SKM-1 treated with dmso at 0.1 percent for 144 hours (cell line): ENCODE measurements around the gene RAB20.
"Not testable (repeated sequence)": the region's sequence is repeated elsewhere in the genome, so short reads cannot be mapped to it uniquely, and the experiment has no call there.

Experiments
- DNase-seq: peaks from one replicate; lab custom pipeline; 2025; ENCODE audit not compliant: unreplicated experiment; lab: John Stamatoyannopoulos, UW

Gene RAB20

GRCh38 chr13:110493613-110494012, 67.9 kb downstream of the RAB20 start:
- no peak for DNase-seq

GRCh38 chr13:110492679-110493593, 68.6 kb downstream of the RAB20 start:
- no peak for DNase-seq

GRCh38 chr13:110491869-110492678, 69.4 kb downstream of the RAB20 start:
- DNase-seq: no peak

GRCh38 chr13:110490009-110490770, 71.3 kb downstream of the RAB20 start:
- no peak for DNase-seq

- not testable (repeated sequence) for DNase-seq
Observed at GRCh38 chr13:110486880-110487279, 74.6 kb downstream of the RAB20 start.

- no peak for DNase-seq
Observed at GRCh38 chr13:110486061-110486715, 75.3 kb downstream of the RAB20 start.

GRCh38 chr13:110485604-110486003, 75.9 kb downstream of the RAB20 start:
- DNase-seq: no peak

GRCh38 chr13:110484290-110485048, 77.1 kb downstream of the RAB20 start:
- DNase-seq: no peak

GRCh38 chr13:110483386-110483968, 78.0 kb downstream of the RAB20 start:
- DNase-seq: no peak

GRCh38 chr13:110480161-110480560, 81.4 kb downstream of the RAB20 start:
- no peak for DNase-seq

- no peak for DNase-seq
Observed at GRCh38 chr13:110479648-110480047, 81.9 kb downstream of the RAB20 start.

- DNase-seq: no peak
Observed at GRCh38 chr13:110479215-110479545, 82.3 kb downstream of the RAB20 start.

GRCh38 chr13:110478405-110479214, 82.9 kb downstream of the RAB20 start:
- DNase-seq: no peak

GRCh38 chr13:110477706-110478245, 83.7 kb downstream of the RAB20 start:
- no peak for DNase-seq

GRCh38 chr13:110476220-110476617, 85.3 kb downstream of the RAB20 start:
- DNase-seq: no peak

- no peak for DNase-seq
Observed at GRCh38 chr13:110475550-110476219, 85.8 kb downstream of the RAB20 start.

- DNase-seq: no peak
Observed at GRCh38 chr13:110475117-110475516, 86.4 kb downstream of the RAB20 start.

GRCh38 chr13:110474713-110475112, 86.8 kb downstream of the RAB20 start:
- DNase-seq: no peak
